GM21515 (cell line): ENCODE measurements around the gene GOLGA6B.
"Not testable (repeated sequence)": the region's sequence is repeated elsewhere in the genome, so short reads cannot be mapped to it uniquely, and the experiment has no call there.

Source experiments
- ATAC-seq: cut with Tn5 transposase; IDR thresholded peaks from one replicate; pipeline ENCODE4 v1.9.1; 2021; ENCODE audit not compliant: unreplicated experiment

Gene GOLGA6B

DNA sequence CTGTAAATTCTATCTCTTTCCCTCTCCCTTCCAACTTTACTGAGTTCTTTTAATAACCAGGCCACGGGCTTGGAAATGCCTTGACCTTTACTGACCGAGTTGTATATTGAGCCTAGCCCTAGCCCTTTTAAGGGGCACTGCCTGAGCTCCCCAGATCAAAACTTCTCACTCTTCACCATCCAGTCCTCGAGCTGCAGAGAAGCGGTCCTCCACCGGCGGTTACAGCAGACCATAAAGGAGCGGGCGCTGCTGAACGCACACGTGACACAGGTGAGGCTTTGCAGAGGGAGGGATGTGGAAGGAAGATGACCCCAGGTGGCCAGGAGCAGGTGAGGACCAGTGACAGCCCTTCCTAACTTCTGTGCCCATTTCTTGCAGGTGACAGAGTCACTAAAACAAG, 6.6 kb downstream of the GOLGA6B start:
- ATAC-seq = not testable (repeated sequence)

DNA sequence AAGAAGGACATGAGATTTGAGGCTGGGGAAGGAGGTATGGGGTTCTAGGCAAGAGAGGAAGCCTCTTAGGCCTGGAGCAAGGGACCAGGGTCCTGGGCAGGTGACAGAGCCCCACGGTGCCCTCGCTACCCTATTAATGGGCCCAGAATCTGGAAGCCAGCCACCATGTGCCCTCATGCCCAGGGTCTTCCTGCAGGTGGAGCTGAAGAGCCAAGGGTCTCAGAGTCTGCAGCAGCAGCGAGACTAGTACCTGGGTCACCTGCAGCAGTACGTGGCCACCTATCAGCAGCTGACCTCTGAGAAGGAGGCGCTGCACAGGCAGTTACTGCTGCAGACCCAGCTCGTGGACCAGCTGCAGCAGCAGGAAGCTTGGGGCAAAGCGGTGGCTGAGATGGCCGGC, 9.4 kb downstream of the GOLGA6B start:
- not testable (repeated sequence) for ATAC-seq

DNA sequence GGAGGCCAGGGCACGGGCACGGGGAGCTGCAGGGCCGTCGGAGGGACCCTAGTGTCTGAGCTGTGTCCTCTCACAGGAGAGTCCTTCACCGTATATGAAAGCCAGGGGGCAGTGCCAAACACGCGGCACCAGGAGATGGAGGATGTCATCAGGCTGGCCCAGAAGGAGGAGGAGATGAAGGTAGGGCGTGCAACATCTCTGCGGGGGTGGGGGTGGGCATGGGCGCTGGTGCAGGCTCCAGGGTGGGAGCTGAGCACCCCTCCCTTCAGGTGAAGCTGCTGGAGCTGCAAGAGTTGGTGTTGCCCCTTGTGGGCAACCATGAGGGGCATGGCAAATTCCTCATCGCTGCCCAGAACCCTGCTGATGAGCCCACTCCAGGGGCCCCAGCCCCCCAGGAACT, 11.2 kb downstream of the GOLGA6B start:
- not testable (repeated sequence) for ATAC-seq

DNA sequence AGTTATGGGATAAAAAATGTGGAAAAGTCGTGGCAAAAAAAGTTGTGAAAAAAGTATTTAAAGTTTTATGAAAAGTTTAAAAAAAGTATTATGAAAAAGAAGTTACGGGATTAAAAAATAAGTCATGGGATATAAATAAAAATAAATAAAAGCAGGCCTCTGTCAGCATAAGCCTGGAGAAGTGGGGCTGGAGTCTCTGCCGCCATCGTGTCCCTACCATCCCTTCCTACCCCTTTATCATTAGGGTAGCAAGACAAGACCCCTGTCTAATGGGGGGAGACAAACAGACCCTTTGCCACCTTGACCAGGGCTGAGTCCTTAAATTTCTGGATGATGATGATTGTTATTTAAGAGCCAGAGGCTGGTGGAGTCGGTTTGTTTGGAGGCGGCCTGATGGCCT, 15.3 kb downstream of the GOLGA6B start:
- not testable (repeated sequence) for ATAC-seq

DNA sequence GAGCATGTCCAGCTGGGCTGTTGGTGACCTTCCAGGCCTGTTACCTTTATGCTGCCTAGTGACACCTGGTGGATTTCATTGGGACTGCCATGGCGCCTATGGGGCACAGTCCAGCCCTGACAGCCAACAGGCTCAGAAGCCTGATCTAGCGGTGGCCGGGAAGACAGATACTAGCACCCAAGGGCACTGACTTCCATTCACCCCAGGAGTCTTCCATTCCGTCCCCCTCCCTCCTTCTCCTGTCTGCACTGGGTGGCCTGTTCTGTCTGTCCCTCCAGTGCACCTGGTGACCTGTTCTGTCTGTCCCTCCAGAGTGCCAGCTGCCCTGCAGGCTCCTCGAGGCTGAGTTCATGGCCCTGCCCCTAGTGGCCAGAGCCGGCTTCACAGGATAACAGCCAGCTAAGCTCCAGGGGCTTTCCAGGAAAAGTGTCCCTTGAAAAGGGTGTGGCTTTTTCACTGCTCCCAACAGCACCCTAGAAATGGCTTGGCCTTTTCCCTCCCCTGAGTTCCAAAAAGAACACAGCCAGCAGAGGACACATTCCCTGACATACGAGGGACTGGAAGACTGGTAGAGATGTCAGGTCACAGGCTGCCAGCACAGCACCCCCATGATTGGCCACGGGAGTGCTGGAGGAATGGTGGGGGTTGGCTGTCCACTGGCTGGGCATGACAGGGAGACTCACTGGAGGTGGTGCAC, 16.3 kb downstream of the GOLGA6B start:
- peak; percentile 85 for ATAC-seq

DNA sequence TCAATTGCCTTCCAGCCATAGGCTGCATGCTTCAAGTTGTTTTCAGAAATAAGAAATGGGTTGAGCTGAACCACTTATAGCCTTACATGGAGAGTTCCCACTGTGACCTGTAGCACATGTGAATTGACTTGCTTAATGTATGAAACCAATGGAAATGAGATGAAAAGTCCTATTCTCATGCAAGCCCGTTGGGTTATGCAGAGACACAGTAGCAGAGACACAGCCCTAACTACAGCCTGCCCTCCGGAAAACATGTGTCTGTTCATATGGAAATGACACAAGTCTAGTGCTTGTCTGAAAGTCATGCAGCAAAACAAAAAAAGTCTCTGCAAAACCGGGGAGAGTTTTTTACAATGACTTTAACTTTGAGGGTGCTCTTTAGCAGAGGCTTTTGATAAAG, 17.0 kb downstream of the GOLGA6B start:
- ATAC-seq = no peak

DNA sequence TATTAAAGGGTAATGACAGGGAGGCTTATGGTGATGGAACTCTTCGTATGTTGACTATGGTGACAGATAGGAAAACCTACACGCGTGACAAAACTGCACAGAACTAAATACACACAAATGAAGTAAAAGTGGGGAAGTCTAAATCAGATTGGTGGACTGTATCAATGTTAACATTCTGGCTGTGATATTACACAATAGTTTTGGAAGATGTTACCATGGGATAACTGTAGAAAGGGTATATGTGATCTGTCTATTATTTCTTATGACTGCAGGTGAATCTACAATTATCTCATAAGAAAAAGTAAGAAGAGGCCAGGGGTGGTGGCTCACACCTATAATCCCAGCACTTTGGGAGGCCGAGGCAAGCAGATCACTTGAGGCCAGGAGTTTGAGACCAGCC, 22.3 kb downstream of the GOLGA6B start:
- ATAC-seq = no peak

DNA sequence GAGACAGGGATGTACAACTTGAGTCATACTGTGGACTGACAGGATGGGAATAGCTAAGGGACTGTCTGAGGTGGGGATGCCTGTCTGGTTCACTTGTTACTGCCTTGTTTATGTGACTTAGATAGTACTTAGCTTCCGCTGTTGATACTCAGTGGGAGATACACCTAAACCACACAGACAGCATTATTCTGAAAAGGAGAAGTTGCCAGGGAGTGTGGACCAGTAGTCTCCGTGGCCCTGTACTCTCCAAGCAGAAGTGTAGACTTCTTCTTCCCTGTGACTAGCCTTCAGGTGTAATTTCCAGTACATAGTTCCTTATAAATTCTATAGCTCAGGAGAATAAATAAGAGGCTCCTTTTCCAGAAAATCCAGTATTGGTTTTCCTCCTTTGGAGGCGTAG, 26.4 kb downstream of the GOLGA6B start:
- ATAC-seq = no peak

DNA sequence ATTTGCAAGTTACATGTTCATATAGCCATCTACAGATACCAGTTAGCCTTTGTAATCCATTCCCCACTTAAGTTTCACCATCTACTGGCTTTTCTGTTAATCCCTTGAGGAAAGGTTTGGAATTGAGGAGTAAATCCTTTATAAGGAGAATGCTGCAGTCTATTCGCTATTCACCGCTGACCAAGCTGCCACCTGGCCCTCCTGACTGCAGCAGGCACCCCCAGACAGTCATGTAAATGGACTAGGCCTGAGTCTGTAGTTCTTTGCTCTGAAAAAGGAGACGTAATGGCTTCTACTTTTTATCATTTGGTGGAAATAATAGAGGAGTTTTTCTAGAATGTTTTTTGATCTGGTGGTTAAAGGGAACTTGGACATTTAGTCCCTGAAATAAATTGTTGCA, 28.3 kb downstream of the GOLGA6B start:
- ATAC-seq = no peak

GRCh38 chr15:72685301-72685924, 30.9 kb downstream of the GOLGA6B start:
- ATAC-seq = no peak

GRCh38 chr15:72685925-72686794, 31.7 kb downstream of the GOLGA6B start, which contains the start of the genes BBS4 and HIGD2B:
BBS4 (plus strand) TSS chr15:72686207; CDS start chr15:72686228, 21 bp downstream.
HIGD2B (minus strand) TSS chr15:72686182; CDS start chr15:72676374, 9,808 bp downstream.
- ATAC-seq = peak; percentile 98

DNA sequence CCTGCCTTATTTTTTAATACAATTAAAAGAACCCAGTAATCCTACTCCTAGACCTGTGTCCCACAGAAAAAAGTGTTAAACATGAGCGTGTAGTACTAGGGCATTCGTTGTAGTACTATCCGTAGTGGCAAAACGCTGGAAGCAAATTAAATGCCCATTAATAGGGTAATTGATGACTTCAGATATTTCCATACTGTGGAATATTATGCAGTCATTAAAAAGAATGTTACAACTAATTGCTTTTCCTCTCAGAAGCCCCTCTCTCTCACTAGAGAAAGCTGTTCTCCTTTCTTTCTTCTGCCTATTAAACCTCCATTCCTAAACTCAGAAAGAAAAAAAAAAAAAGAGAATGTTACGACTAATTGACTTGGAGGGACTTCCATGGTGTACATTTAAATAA, 34.2 kb downstream of the GOLGA6B start:
- no peak for ATAC-seq

DNA sequence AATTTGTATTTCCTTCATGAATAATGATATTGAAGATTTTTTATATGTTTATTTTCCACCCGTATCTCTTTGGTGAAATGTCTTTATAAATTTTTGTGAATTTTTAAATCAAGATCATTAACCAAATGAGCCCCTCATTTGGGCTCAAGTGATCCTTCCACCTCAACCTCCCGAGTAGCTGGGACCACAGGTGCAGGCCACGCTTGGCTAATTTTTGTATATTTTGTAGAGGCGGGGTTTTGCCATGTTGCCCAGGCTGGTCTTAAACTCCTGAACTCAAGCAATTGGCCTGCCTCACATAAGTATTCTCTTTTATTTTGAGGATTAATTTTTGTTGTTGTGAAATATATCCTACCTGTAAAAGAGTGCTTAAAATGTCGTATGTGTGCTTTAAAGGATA, 36.4 kb downstream of the GOLGA6B start:
- no peak for ATAC-seq

- no peak for ATAC-seq
Measured at GRCh38 chr15:72698938-72699337, 44.4 kb downstream of the GOLGA6B start.

DNA sequence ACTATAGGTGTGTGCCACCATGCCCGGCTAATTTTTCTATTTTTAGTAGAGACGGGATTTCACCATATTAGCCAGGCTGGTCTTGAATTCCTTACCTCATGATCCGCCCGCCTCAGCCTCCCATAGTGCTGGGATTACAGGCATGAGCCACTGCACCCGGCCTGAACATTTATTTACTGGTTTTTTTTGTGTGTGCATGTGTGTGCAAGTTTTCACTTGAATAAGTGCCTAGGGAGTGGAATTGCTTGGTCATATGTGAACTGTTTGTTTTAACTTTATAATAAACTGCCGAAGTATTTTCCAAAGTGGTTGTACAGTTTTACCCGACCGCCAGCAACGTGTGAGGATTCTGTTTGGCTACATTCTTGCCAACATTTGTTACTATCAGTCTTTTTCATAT, 45.6 kb downstream of the GOLGA6B start:
- no peak for ATAC-seq

DNA sequence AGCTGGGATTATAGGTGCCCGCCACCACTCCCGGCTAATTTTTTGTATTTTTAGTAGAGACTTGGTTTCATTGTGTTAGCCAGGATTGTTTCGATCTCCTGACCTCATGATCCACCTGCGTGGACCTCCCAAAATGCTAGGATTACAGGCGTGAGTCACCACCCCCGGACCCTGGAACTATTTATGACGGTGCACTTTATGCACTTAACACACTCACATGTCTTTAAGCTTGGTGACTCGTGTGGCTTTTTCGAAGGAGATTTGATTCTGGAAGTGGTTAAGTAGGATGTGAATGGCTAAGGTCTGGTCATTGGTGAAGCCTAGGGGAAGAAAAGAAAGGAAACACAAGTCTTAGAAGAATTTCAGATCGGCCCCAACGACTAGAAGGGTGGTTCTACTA, 51.8 kb downstream of the GOLGA6B start:
- ATAC-seq = no peak

GRCh38 chr15:72708551-72709303, 54.2 kb downstream of the GOLGA6B start:
- not testable (repeated sequence) for ATAC-seq
